ENCODE data around the gene PFN4.
"Not testable (repeated sequence)": the region's sequence is repeated elsewhere in the genome, so short reads cannot be mapped to it uniquely, and the experiment has no call there.

GRCh38 chr2:24109431-24109830, 13.7 kb downstream of the PFN4 start:
- not testable (repeated sequence) for TF ChIP-seq CTCF, POLR2A (IDR thresholded peaks at IDR 0.05)
